Neural cell (in vitro differentiated cells): ENCODE measurements around the gene ATF5. TPM values are rescaled to one million over a fixed set of nuclear protein-coding genes. Genes with fewer than 3 reads are reported as not detected.

Experiments used
- H2AFZ ChIP-seq: fragments of 200-600, 300-800 bp; sonication (generic), shearing (Covaris generic); 2 replicates; pipeline ENCODE4 v1.6.0; 2014; ENCODE audit warnings: low read depth, mild to moderate bottlenecking, antibody characterized with exemption, low read length, moderate library complexity
- H3F3A ChIP-seq: fragments of 200-600 bp; shearing (Covaris generic); 2 replicates; pipeline ENCODE4 v1.6.1; 2016; ENCODE audit warnings: mild to moderate bottlenecking, moderate library complexity, mixed read lengths, antibody characterized with exemption, low read length; ENCODE audit not compliant: insufficient read depth, poor library complexity, severe bottlenecking
- H3K27ac ChIP-seq: fragments of 200-600, 300-800 bp; sonication (generic), shearing (Covaris generic); 2 replicates; pipeline ENCODE4 v1.5.1; 2014; ENCODE audit warnings: mild to moderate bottlenecking, low read length, moderate library complexity
- H3K27me3 ChIP-seq: fragments of 300-800, 200-600 bp; sonication (generic), shearing (Covaris generic); 2 replicates; pipeline ENCODE4 v1.6.0; 2014; ENCODE audit warnings: mild to moderate bottlenecking, low read depth, low read length, moderate library complexity; ENCODE audit not compliant: insufficient read depth
- H3K36me3 ChIP-seq: fragments of 300-800, 200-600 bp; sonication (generic), shearing (Covaris generic); 2 replicates; pipeline ENCODE4 v1.5.1; 2014; ENCODE audit warnings: mild to moderate bottlenecking, antibody characterized with exemption, low read length, moderate library complexity; ENCODE audit not compliant: insufficient read depth
- H3K4me2 ChIP-seq: fragments of 300-800, 200-600 bp; sonication (generic), shearing (Covaris generic); 2 replicates; pipeline ENCODE4 v1.6.0; 2014; ENCODE audit warnings: mild to moderate bottlenecking, low read length
- H3K4me3 ChIP-seq: fragments of 300-800, 200-600 bp; sonication (generic), shearing (Covaris generic); 2 replicates; pipeline ENCODE4 v1.5.1; 2014; ENCODE audit warnings: mild to moderate bottlenecking, low read length, moderate library complexity
- H3K79me2 ChIP-seq: fragments of 200-600 bp; shearing (Covaris generic); replicated peaks from 2 replicates; pipeline ENCODE4 v1.6.0; 2014; ENCODE audit warnings: mild to moderate bottlenecking, low read length, moderate library complexity; ENCODE audit not compliant: insufficient read depth
- H3K9ac ChIP-seq: fragments of 300-800, 200-600 bp; sonication (generic), shearing (Covaris generic); 2 replicates; pipeline ENCODE4 v1.6.1; 2016; ENCODE audit warnings: mild to moderate bottlenecking, low read length, mixed read lengths
- H3K9me2 ChIP-seq: fragments of 200-600 bp; shearing (Covaris generic); 2 replicates; pipeline ENCODE4 v1.6.1; 2016; ENCODE audit warnings: mild to moderate bottlenecking, low read length, mixed read lengths; ENCODE audit not compliant: insufficient read depth
- H3K9me3 ChIP-seq: fragments of 200-600, 300-800 bp; sonication (generic), shearing (Covaris generic); 2 replicates; pipeline ENCODE4 v1.6.1; 2016; ENCODE audit warnings: mild to moderate bottlenecking, mixed run types, low read length, moderate library complexity, mixed read lengths
- H4K20me1 ChIP-seq: fragments of 200-600 bp; shearing (Covaris generic); 2 replicates; pipeline ENCODE4 v1.6.1; 2016; ENCODE audit warnings: mild to moderate bottlenecking, mixed run types; ENCODE audit not compliant: insufficient read depth
- EP300 ChIP-seq: fragments of 450-650 bp; conservative IDR thresholded peaks from 2 replicates; pipeline ENCODE4 v1.6.1; 2014; ENCODE audit warnings: antibody characterized with exemption, mild to moderate bottlenecking, moderate library complexity; ENCODE audit not compliant: poor library complexity, severe bottlenecking
- EZH2 ChIP-seq: fragments of 200-600, 300-800 bp; shearing (Covaris generic), sonication (generic); IDR thresholded peaks from 2 replicates; pipeline ENCODE4 v1.6.1; 2014; ENCODE audit warnings: antibody characterized with exemption, low read length, borderline replicate concordance, mild to moderate bottlenecking; ENCODE audit not compliant: insufficient read depth, poor library complexity, severe bottlenecking
- MXI1 ChIP-seq: fragments of 450-650 bp; conservative IDR thresholded peaks from 2 replicates; pipeline ENCODE4 v1.6.1; 2014; ENCODE audit warnings: antibody characterized with exemption, mild to moderate bottlenecking; ENCODE audit not compliant: poor library complexity, severe bottlenecking
- POLR2AphosphoS5 ChIP-seq: IDR thresholded peaks from 2 replicates; pipeline ENCODE4 v1.6.1; 2012
- RAD21 ChIP-seq: fragments of 450-650 bp; conservative IDR thresholded peaks from 2 replicates; pipeline ENCODE4 v1.6.1; 2014; ENCODE audit warnings: antibody characterized with exemption, mild to moderate bottlenecking, moderate library complexity
- SMC3 ChIP-seq: fragments of 450-650 bp; conservative IDR thresholded peaks from 2 replicates; pipeline ENCODE4 v1.6.1; 2014; ENCODE audit warnings: antibody characterized with exemption, mild to moderate bottlenecking, moderate library complexity; ENCODE audit not compliant: poor library complexity
- TAF1 ChIP-seq: IDR thresholded peaks from 2 replicates; pipeline ENCODE4 v1.6.1; 2012; ENCODE audit warnings: low read depth
- polyA plus RNA-seq: library from polyadenylated mRNA; depleted of rRNA; stranded (reverse); fragments of >200 nt; gene quantifications from 2 replicates; pipeline ENCODE4 v1.2.3, GENCODE V29; 2014
- TF ChIP-seq, protein P1 (sequence below): fragments of 450-650 bp; IDR thresholded peaks from 2 replicates; pipeline ENCODE4 v1.5.1; 2014; ENCODE audit warnings: antibody characterized with exemption, mild to moderate bottlenecking, moderate library complexity; ENCODE audit not compliant: poor library complexity, severe bottlenecking
- TF ChIP-seq, protein P2 (sequence below): IDR thresholded peaks from 2 replicates; pipeline ENCODE4 v1.6.1; 2012; ENCODE audit warnings: borderline replicate concordance

ATF5 gene
- polyA plus RNA-seq, 1 donor from 2014 or later: 16.1 TPM

GRCh38 chr19:49883094-49883493 is 45.9 kb upstream of the ATF5 start:
- H3K36me3 ChIP-seq: peaks cover 9% of the 10 kb centered on the region
- no peaks in the 10 kb centered on the region for H3K27me3 ChIP-seq
- no peaks in the 10 kb centered on the region for H4K20me1 ChIP-seq
- peaks cover 6% of the 10 kb centered on the region for H3K9me3 ChIP-seq
- TF ChIP-seq EZH2 (no peak), RAD21 (no peak), MXI1 (no peak), TAF1 (no peak), POLR2AphosphoS5 (no peak)
- TF ChIP-seq, protein P1, sequence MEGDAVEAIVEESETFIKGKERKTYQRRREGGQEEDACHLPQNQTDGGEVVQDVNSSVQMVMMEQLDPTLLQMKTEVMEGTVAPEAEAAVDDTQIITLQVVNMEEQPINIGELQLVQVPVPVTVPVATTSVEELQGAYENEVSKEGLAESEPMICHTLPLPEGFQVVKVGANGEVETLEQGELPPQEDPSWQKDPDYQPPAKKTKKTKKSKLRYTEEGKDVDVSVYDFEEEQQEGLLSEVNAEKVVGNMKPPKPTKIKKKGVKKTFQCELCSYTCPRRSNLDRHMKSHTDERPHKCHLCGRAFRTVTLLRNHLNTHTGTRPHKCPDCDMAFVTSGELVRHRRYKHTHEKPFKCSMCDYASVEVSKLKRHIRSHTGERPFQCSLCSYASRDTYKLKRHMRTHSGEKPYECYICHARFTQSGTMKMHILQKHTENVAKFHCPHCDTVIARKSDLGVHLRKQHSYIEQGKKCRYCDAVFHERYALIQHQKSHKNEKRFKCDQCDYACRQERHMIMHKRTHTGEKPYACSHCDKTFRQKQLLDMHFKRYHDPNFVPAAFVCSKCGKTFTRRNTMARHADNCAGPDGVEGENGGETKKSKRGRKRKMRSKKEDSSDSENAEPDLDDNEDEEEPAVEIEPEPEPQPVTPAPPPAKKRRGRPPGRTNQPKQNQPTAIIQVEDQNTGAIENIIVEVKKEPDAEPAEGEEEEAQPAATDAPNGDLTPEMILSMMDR: no peak
- H3K79me2 ChIP-seq: no peaks in the 10 kb centered on the region
- H3F3A ChIP-seq: no peaks in the 10 kb centered on the region
- no peak overlapping the region for H3K4me3 ChIP-seq
- H3K4me2 ChIP-seq: no peak overlapping the region
- H3K9me2 ChIP-seq: no peaks in the 10 kb centered on the region
- no peak overlapping the region for H2AFZ ChIP-seq
- H3K9ac ChIP-seq: no peak overlapping the region
- H3K27ac ChIP-seq: no peak overlapping the region

DNA sequence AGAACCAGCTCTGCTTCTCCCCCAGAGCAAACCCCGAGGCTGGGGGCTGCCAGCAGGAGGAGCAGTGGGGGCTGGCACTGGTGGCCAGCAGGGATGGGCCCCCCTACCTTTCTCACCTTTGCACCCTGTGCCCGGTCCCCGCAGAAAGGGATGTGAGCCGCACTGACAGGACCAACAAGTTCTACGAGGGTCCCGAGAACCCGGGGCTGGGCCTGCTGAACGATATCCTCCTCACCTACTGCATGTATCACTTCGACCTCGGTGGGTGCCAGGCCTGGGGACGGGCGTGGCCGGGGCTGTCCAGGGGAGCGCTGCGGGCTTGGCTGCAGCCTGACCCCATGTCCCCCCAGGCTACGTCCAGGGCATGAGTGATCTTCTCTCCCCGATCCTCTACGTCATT is 44.9 kb upstream of the ATF5 start:
- H3K79me2 ChIP-seq: no peaks in the 10 kb centered on the region

More for the DNA sequence above, 44.9 kb upstream of the ATF5 start:
- no peak overlapping the region for H3K9ac ChIP-seq
- no peak overlapping the region for H3K4me3 ChIP-seq
- H3K27ac ChIP-seq: no peak overlapping the region
- no peak overlapping the region for H2AFZ ChIP-seq
- H4K20me1 ChIP-seq: no peaks in the 10 kb centered on the region
- peaks cover 9% of the 10 kb centered on the region for H3K36me3 ChIP-seq
- H3K4me2 ChIP-seq: no peak overlapping the region
- H3K27me3 ChIP-seq: no peaks in the 10 kb centered on the region
- H3K9me2 ChIP-seq: no peaks in the 10 kb centered on the region
- no peak for TF ChIP-seq SMC3
- TF ChIP-seq, protein P2, sequence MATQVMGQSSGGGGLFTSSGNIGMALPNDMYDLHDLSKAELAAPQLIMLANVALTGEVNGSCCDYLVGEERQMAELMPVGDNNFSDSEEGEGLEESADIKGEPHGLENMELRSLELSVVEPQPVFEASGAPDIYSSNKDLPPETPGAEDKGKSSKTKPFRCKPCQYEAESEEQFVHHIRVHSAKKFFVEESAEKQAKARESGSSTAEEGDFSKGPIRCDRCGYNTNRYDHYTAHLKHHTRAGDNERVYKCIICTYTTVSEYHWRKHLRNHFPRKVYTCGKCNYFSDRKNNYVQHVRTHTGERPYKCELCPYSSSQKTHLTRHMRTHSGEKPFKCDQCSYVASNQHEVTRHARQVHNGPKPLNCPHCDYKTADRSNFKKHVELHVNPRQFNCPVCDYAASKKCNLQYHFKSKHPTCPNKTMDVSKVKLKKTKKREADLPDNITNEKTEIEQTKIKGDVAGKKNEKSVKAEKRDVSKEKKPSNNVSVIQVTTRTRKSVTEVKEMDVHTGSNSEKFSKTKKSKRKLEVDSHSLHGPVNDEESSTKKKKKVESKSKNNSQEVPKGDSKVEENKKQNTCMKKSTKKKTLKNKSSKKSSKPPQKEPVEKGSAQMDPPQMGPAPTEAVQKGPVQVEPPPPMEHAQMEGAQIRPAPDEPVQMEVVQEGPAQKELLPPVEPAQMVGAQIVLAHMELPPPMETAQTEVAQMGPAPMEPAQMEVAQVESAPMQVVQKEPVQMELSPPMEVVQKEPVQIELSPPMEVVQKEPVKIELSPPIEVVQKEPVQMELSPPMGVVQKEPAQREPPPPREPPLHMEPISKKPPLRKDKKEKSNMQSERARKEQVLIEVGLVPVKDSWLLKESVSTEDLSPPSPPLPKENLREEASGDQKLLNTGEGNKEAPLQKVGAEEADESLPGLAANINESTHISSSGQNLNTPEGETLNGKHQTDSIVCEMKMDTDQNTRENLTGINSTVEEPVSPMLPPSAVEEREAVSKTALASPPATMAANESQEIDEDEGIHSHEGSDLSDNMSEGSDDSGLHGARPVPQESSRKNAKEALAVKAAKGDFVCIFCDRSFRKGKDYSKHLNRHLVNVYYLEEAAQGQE: no peak
- TF ChIP-seq EP300: no peak
- TF ChIP-seq POLR2AphosphoS5: no peak
- TF ChIP-seq, protein P1: no peak
- TF ChIP-seq RAD21: no peak
- TF ChIP-seq TAF1: no peak
- H3F3A ChIP-seq: no peaks in the 10 kb centered on the region
- H3K9me3 ChIP-seq: peaks cover 6% of the 10 kb centered on the region
